Right forelimb (tissue), 1 donor: ENCODE measurements around the gene RAB11FIP3.

ENCODE experiments used
- DNase-seq: peaks from one replicate; pipeline ENCODE4 v3.0.0-alpha.2; 2018

RAB11FIP3 gene

GRCh38 chr16:521381-522210 is 96.1 kb downstream of the RAB11FIP3 start:
- no peak for DNase-seq

GRCh38 chr16:522320-523096 is 97.1 kb downstream of the RAB11FIP3 start:
- no peak for DNase-seq

- DNase-seq = no peak
Measured at GRCh38 chr16:523097-523741, 97.8 kb downstream of the RAB11FIP3 start.

GRCh38 chr16:524274-525040 is 99.0 kb downstream of the RAB11FIP3 start:
- DNase-seq = no peak

- no peak for DNase-seq
Measured at GRCh38 chr16:525123-525519, 99.7 kb downstream of the RAB11FIP3 start.

GRCh38 chr16:525520-526180 is 100.2 kb downstream of the RAB11FIP3 start:
- no peak for DNase-seq

GRCh38 chr16:526181-527014 is 100.9 kb downstream of the RAB11FIP3 start:
- DNase-seq = peak; percentile 58

GRCh38 chr16:527015-527903 is 101.8 kb downstream of the RAB11FIP3 start, which contains the start of gene CAPN15:
Gene CAPN15, plus strand, starts transcription at chr16:527712. Its CDS starts 19,127 bp downstream, at chr16:546839.
- DNase-seq = peak; percentile 96

GRCh38 chr16:528111-529011 is 102.9 kb downstream of the RAB11FIP3 start:
- peak; percentile 61 for DNase-seq

GRCh38 chr16:529012-529575 is 103.6 kb downstream of the RAB11FIP3 start:
- DNase-seq = no peak

GRCh38 chr16:530111-530817 is 104.8 kb downstream of the RAB11FIP3 start:
- no peak for DNase-seq

- DNase-seq = no peak
Measured at GRCh38 chr16:531494-532125, 106.2 kb downstream of the RAB11FIP3 start.

GRCh38 chr16:533391-534123 is 108.1 kb downstream of the RAB11FIP3 start:
- DNase-seq = no peak

GRCh38 chr16:534135-534534 is 108.7 kb downstream of the RAB11FIP3 start:
- no peak for DNase-seq

GRCh38 chr16:534856-535445 is 109.5 kb downstream of the RAB11FIP3 start:
- no peak for DNase-seq
